HG02571 (cell line): ENCODE data around the gene UXS1.
"Not testable (repeated sequence)": the region's sequence is repeated elsewhere in the genome, so short reads cannot be mapped to it uniquely, and the experiment has no call there.

Source experiments
- ATAC-seq: cut with Tn5 transposase; IDR thresholded peaks from one replicate; pipeline ENCODE4 v1.9.1; 2021; ENCODE audit warnings: mild to moderate bottlenecking, moderate library complexity; ENCODE audit not compliant: unreplicated experiment

The UXS1 gene

GRCh38 chr2:106193977-106194778 lies at the start of gene UXS1:
UXS1 (minus strand) TSS chr2:106194301; CDS start chr2:106194241, 60 bp downstream.
- peak; percentile 62 for ATAC-seq

GRCh38 chr2:106239491-106239890 lies 45.4 kb upstream of the UXS1 start:
- not testable (repeated sequence) for ATAC-seq

GRCh38 chr2:106235392-106235791 lies 41.3 kb upstream of the UXS1 start:
- not testable (repeated sequence) for ATAC-seq

GRCh38 chr2:106233350-106233706 lies 39.2 kb upstream of the UXS1 start:
- no peak for ATAC-seq

GRCh38 chr2:106232638-106233349 lies 38.7 kb upstream of the UXS1 start:
- ATAC-seq, result no peak

GRCh38 chr2:106223347-106223746 lies 29.2 kb upstream of the UXS1 start:
- ATAC-seq, result no peak

DNA sequence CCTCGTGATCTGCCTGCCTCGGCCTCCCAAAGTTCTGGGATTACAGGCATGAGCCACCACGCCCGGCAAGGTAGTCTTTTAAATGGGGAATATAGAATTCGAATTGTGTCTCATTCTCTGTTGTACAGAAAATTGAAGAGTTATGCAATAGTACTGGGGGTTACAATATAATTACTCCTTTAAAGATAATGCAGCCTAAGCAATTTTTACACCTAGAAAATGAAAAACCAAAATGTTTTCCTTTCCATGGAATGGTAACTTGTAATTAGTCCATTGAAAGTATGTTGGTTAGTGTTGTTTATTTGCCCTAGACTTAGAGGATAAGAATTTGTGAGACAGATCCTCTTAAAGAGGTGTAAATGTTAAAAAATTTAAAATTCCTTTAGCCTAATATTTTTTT lies 28.0 kb upstream of the UXS1 start:
- ATAC-seq, result not testable (repeated sequence)

DNA sequence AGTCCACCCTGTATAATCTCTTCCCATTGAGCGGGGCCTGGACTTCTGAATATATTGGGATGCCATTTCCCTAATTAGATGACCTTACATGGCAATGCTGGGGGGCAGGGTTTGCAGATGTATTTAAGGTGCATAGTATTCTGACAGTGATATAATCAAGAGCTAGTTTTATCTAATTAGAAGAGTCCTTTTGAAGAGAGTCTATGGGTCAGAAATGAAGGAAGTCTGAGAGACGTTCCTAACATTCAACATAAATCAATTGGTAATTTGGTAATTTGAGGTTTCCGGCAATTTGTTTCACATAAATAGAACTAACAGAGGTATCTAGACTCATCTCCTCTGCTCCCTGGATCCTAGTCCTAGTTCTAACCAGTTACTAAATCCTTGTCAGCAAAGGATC lies 25.7 kb upstream of the UXS1 start:
- ATAC-seq, result no peak

DNA sequence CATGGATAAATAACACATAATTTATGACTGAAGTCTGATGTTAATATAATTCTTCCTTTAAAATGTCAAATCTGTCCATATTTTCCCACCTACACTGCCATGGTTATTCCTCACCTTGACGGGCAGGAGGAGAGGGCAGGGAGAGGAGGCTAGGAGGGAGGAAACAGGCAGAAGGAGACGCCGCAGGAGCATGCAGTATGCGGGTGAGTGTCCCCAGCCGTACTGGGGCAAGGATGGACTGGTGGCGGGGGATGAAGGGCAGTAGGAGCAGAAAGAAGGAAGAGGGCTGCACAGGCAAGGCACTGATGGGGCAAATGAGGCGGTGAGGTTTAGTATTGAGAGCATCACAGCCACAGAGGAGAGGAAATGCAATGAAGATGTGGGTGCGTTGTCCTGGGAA lies 25.1 kb upstream of the UXS1 start:
- ATAC-seq, result not testable (repeated sequence)

DNA sequence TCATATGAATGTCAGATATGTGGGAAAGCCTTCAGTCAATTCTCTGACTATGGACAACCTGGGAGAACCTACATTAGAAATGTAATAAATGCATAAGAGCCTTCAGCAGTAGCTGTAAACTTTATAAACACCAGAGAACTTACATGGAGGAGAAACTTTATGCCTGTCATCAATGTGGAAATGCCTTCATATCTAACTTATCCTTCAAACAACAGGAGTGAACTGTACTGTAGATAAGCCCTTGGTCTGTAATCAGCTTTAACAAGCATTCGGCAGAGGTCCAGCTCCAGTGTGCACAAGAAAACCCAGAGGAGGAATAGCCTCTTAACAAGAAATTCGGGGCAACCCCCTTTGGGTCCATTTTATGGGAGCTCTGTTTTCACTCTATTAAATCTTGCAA lies 14.8 kb upstream of the UXS1 start:
- ATAC-seq, result no peak

DNA sequence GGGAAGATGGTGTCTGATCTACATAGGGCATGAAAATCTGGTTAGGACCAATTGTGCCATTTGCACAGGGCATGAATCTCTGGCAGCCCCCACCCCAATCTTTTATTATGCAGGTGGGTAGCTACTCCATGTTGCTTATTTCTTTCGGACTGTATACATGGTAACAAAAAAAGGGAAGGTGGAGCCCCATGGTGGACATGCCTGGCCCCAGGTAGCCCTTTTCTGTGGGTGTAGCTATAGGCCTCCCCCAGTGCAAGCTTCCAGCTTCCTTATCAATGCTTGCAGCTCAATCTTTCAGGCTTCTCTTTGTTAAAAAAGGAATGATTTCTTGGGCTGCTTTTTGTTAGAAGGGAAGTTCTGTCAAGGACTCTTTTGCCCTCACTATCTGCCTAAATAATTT lies 14.3 kb upstream of the UXS1 start:
- no peak for ATAC-seq

GRCh38 chr2:106207246-106207645 lies 13.1 kb upstream of the UXS1 start:
- ATAC-seq, result no peak

- no peak for ATAC-seq
Measured at GRCh38 chr2:106205488-106205887, 11.4 kb upstream of the UXS1 start.

DNA sequence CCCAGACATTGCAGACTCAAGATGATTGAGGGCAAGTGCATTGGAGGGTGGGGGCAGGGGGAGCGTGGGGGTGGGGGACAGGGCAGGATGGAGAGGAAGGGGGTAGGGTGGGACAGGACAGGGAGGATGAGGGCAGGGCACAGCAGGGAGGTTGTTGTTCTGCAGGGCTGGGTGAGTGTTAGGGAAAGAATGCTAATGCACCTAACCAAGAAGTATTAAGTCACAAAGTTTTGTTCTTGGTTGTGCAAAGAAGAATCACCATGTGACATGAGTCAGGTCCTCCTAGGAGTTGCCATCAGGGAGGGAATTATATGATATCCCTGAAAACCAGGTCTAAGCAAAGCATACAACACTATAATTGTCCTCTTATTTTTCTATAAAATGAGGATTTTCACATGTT lies 10.4 kb upstream of the UXS1 start:
- ATAC-seq, result not testable (repeated sequence)

DNA sequence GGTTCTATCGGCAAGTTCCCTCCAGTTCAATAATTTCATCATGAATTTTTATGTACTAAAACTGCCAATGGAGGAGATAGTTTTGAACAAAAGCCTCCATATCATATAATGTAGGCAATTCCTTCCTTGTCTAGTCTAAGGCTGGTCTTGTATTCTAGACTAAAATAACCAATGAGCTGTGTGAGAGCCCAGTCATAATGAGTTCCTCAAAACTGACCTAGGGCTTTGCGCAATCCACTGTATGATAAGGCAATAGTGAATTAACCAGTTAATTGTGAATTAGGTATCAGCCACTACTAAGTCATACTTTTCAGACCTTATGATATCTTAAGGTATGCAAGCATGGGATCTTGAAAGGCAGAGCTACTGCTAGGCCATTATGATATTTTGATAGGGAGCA lies 7.6 kb upstream of the UXS1 start:
- no peak for ATAC-seq

- ATAC-seq, result no peak
Measured at GRCh38 chr2:106197878-106198277, 3.8 kb upstream of the UXS1 start.

- no peak for ATAC-seq
Measured at GRCh38 chr2:106195981-106196380, 1.9 kb upstream of the UXS1 start.

GRCh38 chr2:106195456-106195855 lies 1.4 kb upstream of the UXS1 start:
- no peak for ATAC-seq

GRCh38 chr2:106193690-106193976 lies 468 bp downstream of the UXS1 start:
- no peak for ATAC-seq

GRCh38 chr2:106192752-106193689 lies 1.1 kb downstream of the UXS1 start:
- peak; percentile 48 for ATAC-seq

DNA sequence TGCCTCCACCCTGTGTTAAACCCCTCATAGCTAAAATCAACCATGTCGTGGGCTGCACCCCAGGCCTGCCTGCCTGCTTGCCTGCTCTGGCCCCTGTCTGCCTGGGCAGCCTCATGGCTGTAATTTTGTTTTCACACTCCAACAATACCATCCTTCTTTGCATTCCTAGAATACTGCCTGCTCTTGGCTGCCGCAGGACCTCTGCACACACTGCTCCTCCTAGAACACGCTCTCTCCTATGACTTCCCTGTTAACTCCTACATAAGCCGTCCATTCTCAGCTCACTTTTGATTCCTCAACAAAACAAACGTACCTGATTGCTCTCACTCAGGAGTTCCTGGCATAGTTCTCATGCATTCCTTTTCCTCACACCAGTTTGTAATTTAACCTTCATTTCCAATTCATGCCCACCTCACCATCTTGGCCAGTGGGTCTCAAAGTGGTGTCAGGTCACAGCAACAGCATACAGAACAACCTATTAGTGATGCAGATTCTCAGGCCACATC lies 2.5 kb downstream of the UXS1 start:
- no peak for ATAC-seq
